Stimulated activated CD4-positive, alpha-beta T cell treated with anti-CD3 and anti-CD28 coated beads, Interleukin-2, amount 100 ng/mL, for 24 hours (primary cell): ENCODE measurements around the gene PTPRG.

ENCODE experiments used
- DNase-seq, 2 donors: peaks; one replicate each; pipeline ENCODE4 v3.0.0-alpha.2; 2020

PTPRG gene

DNA sequence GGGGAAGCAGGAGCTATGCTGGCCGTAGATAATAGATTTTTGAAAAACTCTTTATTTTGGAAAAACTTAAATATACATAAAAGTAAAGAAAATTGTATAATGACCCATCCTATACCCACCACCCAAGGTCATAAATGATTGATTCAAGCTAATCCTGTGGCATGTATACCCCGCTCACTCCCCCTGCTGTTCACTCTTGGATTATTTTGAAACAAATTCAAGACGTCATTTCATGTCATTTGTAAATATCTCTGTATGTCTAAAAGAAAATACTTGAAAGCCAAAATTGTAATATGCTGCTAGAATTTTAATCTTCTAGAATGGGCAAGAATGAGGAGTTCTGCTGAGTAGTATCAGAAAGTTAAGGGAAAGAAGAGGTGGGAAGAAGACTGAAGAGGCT lies 570.2 kb downstream of the PTPRG start:
- DNase-seq: no peak

DNA sequence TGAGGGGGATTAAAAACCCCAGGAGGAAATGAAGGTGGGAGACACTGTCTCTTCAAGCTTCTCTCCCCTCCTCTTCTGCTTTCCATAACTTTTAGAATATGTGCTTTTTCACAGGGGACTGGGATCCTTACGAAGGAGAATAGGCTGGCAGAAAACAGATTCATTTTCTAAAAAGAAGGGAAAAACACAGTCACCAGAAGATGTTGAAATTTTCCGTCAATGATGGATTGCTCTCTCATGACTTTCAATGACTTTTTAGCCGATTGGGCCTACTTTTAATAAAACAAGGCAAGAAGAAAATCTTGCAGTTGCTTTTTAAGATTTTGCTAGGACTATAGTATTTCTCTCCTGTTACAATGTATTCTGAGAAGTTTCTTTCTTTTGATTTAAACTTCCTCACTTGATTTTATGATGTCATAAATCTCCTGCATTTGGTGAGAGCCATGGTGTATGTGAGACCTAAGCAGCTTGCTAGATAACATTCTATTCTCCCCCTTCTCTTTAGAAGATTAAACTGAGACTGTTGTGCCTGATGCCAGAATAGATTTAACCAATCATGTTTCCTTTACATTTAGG lies 570.7 kb downstream of the PTPRG start:
- DNase-seq: no peak

DNA sequence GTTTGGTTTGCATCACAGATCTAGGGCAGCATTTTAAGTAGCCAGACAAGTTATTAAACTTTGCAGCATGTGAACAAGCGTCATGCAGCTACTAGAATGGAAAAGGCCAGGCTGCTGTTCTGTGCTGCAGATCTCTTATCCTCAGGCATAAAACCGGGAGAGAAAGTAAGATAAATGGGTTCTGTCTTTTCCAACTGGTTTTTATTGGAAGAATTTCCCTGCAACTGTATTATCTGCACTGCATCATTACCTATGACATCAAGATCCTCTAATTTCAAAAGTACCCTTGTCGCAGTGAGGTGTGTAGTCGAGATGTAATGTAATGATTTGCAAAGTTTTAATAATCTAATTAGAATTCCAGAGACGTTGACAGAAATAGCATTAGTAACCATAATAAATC lies 571.6 kb downstream of the PTPRG start:
- DNase-seq: no peak

DNA sequence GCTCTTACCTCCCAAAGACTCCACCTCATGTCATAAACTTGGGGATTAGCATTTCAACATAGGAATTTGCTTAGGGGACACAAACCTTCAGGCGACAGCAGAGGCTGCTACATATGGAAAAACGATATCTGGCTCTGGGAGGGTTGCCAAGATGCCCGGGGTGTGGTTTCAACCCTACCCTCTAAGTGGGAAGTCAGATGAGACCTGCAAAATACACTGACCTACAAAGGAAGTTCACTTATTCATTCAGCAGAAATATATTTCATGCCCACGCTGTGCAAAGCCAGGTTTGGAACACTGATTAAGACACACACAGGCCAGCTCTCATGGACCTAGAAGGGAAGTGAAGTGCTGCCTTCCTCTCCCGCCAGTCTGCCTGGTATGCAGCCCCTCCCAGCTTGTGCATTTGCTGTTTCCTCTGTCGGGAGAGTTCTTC lies 572.7 kb downstream of the PTPRG start:
- no peak for DNase-seq

DNA sequence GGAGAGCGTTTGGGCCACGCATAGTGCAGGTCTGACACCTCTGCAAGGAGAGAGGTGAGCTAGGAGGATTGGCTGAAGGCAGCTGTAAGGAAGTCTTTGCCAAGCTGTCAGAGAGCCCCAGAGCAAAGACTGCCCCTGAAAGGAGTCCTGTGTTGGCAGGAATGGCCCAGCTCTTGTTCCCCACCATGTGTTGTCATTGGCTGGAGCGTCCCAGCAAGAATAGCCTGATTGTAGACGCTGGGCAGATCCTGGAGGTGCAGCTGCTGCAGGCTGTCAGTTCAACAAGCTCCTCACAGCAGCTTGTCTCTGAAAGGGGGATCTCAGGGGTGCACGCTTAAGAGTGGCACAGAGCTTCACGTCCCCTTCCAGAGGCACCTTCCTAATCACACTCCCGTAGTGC lies 574.4 kb downstream of the PTPRG start:
- DNase-seq: no peak

DNA sequence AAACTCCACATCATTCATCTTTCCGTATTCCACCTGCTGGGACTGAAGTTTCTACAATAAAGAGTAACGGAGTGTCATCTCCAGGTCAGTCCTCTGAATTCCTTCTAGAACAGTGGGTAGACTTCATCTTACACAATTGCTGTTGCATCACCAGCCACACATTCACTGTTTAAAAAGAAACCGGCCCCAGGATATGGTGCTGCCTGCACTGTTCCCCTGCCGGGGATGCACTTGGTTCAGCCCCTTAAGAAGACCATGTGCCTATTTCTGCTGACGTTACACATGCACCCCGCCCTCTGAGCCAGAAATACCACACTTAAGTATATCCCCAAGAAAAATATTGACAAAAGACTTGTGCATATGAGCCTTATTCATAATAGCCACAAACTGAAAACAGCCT lies 578.6 kb downstream of the PTPRG start:
- no peak for DNase-seq

DNA sequence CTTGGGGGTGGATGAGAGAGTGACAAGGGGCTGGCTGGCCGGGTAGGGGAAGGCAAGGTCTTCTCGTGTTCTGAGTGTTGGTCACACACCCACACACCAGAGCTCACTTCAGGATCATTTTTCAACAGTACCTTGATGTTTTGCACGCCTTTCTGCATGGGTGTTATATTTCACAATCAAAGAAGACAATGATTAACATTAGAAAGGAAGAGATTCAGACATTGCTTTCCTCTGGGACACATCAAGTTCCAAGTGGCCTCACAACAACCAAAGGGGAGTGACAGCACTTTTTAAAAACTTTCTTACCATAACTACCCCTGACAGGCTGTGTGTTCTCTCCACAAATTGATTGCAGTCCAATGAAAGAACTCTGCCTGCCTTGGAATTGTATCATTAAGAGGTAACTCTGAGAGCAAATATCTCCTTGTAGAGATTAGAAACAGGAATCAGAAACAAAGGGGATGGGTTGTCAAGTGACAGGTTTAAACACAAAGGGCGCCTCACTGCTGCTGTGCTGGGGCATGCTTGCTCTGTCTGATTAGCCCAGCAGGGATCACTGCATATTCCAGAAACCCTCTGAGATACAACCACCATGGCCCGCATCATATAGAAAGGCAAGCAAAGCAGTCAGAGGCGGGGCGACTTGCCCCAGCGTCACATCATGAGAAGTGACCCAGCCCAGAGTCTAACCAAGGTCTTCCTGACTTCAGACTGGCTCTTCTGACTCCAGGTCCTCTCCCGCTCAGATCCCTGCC lies 581.1 kb downstream of the PTPRG start:
- DNase-seq: no peak

DNA sequence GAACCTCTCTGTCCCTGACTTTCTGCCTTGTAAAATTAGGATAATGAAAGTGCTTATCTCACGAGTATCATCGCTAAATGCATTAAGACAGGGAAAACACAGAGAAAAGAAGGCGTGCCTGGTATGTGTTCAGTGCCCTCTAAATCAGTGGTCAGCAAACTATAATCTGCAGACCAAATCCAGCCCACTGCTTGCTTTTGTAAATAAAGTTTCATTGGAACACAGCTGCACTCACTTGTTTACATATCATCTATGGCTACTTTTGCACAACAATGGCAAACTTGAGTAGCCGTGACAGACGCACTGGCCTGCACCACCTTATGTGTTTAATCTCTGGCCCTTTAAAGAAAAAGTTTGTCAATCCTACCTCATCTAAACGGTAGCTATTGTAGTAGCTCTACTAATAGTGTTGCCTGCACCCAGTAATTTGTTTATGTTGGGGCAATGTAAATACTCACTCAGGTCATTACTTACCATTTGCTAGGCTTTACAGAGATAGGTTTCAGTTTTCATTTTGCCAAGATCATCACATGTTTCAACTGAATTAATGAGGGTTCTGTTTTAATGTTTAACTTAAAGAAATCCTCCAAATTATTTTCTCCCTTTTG lies 582.6 kb downstream of the PTPRG start:
- no peak for DNase-seq

DNA sequence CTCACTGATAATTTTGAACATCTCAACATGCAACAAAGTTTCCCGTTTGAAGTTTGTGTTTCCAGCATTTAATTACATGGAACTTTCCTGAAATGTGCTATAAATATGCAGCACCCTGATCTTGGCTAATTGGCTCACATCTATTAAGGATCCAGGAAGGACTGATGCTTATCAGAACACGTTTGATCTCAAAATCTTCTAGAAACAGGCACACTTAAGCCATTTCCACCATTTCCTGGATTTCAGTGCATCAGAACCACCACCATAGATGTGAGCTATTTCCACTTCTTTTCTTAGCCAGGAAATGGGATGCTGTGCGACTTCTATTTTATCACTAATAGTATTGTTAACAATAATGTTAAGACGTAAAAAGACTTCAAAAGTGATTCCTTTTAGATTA lies 583.1 kb downstream of the PTPRG start:
- no peak for DNase-seq

DNA sequence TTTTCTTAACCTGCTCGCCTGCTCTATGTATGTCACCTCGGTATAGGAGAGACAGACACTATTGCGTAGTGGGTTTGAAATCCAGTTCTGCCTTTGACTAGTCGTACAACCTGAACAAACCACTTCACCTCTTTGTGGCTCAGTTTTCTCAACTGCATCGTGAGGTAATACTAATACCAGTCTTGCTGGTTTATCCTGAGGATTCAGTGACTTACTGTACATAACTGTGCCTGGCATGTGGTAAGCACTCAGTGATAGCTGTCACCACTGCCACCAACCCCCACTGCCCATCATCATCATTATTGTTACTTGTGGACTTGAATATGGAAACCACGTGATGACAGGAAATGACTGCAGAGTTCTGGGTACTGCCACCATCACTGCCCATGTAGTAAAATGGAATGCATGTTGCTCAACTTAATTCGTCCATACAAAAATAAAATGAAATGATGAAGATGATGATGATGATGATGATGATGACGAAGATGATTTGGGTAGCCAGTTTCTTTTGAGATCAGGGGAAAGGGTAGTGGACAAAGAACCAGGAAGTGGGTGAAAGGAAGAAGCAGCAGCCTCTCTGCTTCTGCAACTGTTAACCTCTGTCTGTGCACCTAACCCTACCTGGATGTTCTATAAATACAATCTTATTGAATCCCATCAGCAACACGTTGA lies 583.9 kb downstream of the PTPRG start:
- no peak for DNase-seq

DNA sequence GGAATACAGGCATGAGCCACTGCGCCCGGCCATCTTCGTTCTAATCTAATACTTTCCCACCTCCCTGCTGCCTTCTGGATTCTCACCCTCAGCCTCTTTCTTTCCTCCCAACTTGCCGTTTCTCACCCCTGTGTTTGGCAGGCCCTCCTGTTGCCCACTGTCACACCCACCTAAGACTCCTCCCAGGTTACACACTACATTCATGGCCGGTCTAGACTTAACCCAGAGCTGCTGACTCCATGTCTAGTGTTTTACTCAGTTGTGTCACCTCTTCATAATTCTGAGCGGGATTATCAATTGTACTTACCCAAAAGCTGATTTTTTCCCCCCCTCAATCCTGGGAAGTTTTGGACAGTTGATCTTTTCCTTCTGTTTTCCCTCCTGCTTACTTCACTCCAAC lies 588.2 kb downstream of the PTPRG start:
- DNase-seq: no peak

DNA sequence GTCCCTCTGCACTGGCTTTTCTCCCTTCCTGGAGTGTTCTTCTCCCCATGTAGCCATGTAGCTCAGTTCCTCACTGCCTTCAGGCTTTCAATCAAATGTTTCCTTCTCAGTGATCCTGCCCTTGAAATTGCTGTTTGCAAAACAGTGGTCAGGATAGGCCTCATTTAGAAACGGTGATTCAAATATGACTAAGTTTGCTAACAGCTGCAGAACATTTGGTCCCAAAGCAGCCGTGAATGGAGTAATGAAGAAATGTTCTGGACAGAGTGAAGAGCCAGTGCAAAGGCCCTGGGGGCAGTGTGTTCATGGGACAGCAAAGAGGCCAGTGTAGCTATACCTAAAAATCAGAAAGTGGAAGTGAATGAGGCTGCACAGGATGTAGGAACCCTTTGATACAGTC lies 588.6 kb downstream of the PTPRG start:
- no peak for DNase-seq

DNA sequence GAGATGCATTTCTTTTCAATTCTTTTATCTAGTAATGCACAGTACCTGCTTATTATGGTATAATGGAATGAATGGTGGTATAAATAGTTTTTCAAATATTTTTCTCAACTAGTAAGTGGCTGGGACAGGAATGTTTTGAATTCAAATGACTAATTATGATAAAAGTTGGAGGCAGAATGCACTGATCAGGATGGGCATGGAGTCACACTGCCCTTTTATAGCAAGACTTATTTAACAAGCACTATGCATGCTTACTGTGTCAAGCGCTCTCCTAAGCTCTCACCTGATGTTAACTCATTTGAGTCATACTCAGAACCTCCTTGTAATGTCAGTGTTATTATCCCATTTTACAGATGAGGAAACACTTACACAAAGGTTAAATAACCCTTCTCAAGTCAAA lies 590.2 kb downstream of the PTPRG start:
- no peak for DNase-seq

DNA sequence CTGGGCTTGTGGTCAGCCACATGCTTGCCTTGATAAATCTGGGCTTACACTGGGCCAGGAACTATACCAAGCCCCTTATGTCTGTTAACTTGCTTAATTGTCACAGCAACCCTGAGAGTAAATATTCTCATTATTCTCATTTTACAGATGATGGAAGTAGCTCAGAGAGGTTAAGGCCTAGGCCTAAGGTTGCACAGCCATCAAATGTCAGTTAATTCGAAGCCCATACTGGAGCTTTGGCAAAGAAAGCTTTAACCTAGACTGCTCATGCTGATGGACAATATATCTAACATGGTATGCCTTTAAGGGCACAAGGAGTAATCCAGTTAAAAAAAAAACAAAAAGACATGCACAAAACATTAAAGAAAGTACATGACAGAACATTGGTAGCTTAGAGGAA lies 591.9 kb downstream of the PTPRG start:
- DNase-seq: no peak

DNA sequence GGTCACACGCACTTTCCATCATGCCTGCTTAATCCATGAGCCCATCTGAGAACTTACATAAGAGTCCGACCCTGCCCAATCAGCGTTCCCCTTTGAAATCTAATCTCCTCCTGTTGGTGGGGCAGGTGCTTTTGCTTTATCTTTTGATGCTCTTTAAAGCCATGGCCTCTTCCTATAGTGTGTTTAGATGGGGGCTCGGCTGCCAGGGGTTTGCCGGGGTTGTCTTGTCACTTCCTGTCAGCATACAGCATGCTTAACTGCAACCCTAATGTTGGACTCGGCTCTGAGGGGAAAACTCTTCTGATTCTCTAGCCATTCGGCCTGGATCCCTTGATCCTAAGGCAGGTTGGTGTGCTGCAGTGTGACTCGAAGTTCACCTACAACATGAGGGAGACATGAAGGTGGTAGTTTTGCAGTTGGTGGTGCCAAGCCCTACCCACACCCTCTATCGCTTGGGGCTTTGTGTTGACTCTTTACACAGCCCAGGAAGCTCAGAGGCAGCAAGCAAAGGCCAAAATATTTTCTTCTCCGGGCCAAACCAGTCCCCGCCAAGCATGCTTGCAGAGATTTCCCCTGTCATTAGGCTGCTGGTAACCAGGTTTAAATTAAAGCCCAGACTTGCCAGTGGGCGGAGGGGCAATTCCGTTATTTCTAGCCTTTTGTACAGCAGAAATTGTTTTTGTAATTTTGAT lies 593.2 kb downstream of the PTPRG start:
- DNase-seq: no peak

DNA sequence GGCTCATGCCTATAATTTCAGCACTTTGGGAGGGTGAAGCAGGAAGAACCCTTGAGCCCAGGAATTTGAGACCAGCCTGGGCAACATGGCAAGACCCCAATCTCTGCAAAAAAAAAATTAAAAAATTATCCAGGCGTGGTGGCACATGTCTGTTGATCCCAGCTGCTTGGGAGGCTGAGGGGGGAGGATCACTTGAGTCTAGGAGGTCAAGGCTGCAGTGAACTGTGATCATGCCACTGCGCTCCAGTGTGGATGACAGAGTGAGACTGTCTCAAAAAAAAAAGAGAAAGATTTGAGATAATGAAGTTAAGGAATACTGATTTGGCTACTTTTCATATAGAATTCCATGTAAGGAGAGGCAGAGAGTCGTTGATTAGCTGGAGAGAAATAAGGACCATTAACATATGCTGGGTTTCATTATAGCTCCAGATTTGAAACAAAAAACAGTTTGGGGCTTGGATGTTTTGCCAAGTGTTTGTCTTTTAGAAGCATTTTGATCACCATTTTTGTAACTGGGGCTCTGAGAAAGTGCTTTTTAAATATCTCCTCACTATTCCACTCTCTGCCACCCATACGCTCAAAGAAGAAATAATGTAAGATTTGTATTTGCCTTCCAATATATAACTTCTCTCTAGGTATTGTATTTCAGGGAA lies 597.8 kb downstream of the PTPRG start:
- no peak for DNase-seq

DNA sequence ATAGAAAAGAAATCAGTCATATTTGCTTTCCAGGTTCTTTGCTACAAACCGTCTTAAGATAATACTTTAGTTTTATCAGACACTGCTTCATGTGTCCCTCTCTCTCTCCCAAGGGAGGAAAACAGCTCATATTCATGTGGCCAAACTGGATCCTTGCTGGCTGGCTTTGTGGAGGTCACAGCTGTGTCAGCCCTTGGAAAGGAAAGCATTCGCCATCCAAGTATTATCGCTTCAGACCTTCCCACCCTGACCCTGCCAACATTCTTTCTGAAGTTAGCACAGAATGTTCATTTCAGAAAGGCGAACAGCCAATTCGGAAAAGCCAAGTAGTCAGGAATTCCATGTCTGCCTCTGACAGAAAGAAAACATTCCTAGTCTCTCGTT lies 598.3 kb downstream of the PTPRG start:
- no peak for DNase-seq

DNA sequence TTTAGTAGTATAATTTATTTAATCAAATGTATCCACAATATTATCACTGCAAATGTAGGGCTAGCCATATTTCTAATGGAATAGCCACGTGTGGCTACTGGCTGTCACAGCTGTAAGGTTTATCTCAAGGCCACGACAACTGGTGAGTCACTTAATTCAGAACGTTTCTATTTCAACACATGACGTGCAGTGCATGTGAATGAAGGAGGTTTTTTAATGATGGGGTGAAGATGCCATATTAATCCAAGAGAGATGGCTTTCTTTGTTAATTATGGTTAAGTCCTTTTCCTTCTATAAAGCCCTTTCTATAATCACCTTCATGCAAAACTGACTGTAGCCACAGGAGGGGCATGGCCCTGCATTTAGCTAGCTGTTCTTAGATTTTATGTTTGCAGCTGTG lies 600.0 kb downstream of the PTPRG start:
- DNase-seq: no peak

DNA sequence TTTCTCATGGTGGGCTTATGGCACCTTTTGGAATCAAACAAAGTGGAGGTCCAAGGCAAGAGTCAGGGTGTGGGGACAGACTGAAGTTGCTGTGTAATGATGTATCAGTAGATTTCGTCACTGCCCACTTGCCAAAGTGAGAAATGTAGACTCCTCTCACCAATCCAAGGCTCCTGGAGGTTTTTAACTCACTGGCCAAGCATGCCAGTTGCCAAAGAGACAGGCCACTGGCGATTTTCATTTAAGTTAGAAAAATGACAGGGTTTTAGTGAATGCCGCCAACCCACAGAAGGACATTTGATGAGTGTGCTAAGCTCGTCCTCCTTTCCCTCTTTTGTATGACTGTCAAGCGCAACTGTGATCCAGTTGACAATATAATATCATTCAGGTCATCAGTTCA lies 602.8 kb downstream of the PTPRG start:
- DNase-seq: no peak

DNA sequence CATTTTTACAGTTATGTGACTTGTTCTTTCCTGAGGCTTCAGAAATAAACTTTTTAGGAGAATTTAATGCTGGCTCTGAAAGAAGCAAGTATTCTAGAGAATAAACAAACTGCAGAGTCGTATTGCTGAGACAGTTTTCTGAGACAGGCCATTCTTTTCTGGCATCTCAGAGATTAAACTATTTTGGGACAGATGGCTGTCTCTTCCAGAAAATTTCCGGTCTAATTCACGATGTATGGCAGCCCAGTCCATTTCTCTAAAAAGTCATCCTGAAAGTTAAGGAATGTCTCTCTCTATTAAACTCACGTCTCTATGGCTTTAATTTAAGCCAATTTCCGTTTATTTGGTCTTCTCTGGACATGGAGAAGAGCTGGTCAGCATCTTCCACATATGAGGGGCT lies 603.4 kb downstream of the PTPRG start:
- DNase-seq: no peak

DNA sequence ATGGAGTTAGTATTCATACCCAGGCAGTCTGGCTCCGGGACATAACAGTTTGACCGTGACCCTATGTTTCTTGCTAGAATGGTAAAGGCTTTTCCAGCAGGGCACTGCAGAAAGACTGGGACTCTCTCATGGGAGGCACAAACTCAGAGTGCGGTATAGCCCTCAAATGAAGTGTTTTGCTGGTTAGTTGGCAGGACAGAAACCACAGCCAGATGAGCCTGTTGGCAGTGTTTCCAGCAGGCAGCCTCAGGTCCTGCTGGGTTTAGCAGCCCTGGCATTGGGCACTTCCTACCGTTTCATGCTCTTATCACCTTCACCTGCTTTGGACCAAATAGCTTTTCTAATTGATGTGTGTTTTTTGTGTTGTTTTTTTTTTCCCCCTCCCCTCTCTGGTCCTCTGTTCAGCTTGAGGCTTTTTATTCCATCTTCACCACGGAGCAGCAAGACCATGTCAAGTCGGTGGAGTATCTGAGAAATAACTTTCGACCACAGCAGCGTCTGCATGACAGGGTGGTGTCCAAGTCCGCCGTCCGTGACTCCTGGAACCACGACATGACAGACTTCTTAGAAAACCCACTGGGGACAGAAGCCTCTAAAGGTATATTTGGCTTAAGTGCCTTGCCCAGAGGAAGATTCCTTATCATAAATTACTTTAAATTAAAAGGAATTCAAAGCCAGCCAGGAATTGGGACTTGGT lies 606.3 kb downstream of the PTPRG start:
- no peak for DNase-seq

DNA sequence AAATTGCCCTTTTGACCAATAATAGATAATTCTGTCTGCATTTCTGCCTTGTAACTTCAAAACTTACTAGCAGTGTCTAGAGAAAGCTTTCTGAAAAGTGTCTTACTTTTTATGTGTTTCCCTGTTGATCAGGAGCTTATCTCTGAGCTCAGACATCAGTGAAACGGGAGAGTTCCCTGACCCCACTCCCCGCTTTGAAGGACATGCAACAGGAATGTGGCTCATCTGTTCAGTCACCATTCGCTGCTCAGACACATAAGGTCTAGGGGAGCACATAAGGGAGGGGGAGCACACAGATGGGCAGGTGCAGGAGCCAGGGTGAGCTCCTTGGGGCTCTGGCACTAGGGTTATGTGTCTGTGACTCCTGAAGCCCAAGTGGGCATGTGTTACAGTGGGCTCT lies 607.0 kb downstream of the PTPRG start:
- DNase-seq: no peak
